Measurements from ENCODE around the gene MAEA.
"Not testable (repeated sequence)": the region's sequence is repeated elsewhere in the genome, so short reads cannot be mapped to it uniquely, and the experiment has no call there.

Gene MAEA

DNA sequence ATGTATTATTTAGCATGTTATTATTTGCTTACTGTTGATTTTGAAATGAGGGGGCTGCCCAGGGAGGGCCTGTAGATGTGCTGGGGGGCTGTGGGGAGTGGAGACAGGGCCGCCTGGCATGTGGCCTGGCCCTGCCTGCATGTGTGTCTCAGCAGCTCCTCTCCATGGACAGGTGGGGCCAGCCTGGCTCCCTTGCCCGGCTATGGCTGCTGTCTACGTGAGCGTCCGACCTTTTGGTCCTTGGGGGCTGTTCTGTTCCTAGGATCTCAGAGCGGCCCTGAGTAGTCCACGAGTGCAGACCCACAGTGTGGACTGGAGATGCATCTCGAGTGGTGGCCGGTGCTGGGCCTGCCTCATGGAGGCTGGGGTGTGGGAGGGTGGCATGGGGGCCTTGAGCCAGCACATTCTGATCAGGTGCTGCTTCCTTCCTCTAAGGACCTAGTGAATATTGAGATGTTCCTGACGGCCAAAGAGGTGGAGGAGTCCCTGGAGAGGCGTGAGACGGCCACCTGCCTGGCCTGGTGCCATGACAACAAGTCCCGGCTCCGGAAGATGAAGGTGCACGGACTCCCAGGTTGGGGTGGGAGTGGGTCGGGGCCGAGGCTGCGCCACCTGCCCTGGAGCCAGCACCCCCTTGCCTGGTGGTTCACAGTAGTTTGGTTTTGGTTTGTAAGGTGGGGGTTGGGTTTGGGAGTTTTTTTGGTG, 32.4 kb downstream of the MAEA start:
- TF ChIP-seq, protein P1, sequence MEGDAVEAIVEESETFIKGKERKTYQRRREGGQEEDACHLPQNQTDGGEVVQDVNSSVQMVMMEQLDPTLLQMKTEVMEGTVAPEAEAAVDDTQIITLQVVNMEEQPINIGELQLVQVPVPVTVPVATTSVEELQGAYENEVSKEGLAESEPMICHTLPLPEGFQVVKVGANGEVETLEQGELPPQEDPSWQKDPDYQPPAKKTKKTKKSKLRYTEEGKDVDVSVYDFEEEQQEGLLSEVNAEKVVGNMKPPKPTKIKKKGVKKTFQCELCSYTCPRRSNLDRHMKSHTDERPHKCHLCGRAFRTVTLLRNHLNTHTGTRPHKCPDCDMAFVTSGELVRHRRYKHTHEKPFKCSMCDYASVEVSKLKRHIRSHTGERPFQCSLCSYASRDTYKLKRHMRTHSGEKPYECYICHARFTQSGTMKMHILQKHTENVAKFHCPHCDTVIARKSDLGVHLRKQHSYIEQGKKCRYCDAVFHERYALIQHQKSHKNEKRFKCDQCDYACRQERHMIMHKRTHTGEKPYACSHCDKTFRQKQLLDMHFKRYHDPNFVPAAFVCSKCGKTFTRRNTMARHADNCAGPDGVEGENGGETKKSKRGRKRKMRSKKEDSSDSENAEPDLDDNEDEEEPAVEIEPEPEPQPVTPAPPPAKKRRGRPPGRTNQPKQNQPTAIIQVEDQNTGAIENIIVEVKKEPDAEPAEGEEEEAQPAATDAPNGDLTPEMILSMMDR (IDR thresholded peaks at IDR 0.05; ENCODE audit: extremely low read depth, missing control alignments) = no peak
- no peak for DNase-seq (ENCODE audit: low spot score)

- no peak for DNase-seq (ENCODE audit: low spot score)
- TF ChIP-seq, protein P1 (IDR thresholded peaks at IDR 0.05; ENCODE audit: extremely low read depth, missing control alignments) = no peak
These were observed 33.6 kb downstream of the MAEA start for GRCh38 chr4:1323280-1323634.

DNA sequence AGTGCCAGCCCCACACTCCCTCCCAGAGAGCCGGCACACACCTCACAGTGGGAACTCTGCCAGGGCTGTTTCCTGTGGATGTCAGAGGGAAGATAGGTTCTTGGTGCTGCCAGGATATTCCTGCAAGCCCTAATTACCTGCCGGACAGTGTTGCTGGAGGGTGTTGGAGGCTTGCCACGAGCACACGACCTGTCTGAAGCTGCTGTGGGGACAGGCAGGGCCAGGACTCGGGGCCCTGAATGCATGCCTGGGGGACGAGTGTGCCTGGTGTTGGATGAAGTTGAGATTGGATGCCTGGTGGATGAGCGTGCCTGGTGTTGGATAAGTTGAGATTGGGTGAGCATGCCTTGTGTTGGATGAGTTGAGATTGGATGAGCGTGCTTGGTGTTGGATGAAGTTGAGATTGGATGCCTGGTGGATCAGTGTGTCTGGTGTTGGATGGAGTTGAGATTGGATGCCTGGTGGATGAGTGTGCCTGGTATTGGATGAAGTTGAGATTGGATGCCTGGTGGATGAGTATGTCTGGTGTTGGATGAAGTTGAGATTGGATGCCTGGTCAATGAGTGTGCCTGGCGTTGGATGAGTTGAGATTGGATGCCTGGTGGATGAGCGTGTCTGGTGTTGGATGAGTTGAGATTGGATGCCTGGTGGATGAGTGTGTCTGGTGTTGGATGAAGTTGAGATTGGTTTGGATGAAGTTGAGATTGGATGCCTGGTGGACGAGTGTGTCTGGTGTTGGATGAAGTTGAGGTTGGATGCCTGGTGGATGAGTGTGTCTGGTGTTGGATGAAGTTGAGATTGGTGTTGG, 34.1 kb downstream of the MAEA start:
- TF ChIP-seq, protein P1 (IDR thresholded peaks at IDR 0.05; ENCODE audit: extremely low read depth, missing control alignments) = no peak
- DNase-seq (ENCODE audit: low spot score) = no peak

DNA sequence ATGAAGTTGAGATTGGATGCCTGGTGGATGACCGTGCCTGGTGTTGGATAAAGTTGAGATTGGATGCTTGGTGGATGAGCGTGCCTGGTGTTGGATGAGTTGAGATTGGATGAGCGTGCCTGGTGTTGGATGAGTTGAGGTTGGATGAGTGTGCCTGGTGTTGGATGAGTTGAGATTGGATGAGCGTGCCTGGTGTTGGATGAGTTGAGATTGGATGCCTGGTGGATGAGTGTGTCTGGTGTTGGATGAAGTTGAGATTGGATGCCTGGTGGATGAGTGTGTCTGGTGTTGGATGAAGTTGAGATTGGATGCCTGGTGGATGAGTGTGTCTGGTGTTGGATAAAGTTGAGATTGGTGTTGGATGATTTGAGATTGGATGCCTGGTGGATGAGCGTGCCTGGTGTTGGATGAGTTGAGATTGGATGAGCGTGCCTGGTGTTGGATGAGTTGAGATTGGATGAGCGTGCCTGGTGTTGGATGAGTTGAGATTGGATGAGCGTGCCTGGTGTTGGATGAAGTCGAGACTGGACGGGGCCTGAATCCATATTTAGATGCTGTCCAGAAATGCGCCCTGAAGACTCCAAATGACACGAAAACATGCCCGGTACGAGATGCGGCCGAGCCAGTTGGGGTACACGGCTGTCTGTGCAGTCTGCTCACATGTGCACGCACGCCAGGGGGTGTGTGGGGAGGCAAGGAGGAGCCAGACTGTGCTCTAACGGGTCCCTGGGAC, 34.9 kb downstream of the MAEA start:
- not testable (repeated sequence) for DNase-seq (ENCODE audit: low spot score)

DNA sequence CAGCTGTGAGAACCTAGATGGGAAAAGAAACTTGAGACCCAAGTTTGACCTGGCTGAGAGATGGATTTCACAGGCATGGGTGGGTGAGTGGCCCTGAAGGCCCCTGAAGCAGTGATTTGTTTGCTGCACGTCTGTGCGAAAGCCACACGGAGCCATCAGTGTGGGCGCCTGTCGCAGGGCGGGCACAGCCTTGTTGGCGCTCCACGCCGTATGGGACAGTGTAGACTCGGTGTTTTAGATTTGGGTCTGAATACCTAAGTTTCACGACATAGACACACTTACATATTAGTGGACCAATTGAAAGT, 35.4 kb downstream of the MAEA start:
- TF ChIP-seq, protein P1 (IDR thresholded peaks at IDR 0.05; ENCODE audit: extremely low read depth, missing control alignments) = no peak
- no peak for DNase-seq (ENCODE audit: low spot score)

DNA sequence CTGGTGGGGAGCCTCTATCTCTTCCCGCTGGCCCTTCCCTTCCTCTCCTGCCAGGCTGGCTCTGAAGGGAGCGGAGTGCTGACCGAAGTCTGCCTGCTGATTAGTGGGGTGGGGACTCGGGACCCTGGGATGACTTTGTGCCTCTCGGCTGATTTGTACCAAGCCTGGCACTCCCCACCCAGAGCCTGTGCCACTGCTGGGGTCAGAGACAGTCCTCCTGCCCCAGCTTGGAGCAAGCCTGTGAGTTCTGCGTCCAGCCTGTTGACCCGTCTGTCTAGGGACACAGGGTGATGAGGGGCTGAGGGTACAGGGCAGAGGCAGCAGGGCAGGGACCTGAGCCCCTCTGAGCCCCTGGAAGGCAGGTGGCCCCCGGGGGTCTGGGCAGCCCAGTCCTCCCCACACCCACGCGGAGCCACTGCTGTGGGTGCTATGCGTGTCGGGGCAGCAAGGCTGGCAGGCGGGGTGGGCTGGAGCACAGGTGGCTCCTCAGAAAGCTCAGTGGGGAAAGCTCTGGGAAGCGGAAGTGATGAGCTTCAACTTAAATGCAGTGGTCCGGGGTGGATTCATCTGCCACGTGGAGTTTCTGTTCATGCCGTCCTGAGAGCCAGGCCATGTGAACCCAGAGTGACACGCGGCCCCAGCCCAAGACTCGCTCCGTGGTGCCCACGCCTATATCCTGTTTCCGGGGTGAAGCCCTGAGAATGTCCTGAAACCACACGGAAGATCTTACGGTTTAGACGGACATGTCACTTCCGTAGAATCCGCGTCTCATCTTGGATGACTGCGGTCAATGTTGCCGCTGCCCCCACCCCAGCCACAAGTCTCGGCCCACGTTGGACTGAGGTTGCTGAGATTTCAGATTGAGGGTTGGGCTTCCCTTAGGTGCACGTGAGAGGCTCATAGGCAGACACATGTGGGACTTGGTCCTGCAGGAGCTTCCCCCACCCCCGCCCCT, 36.3 kb downstream of the MAEA start:
- TF ChIP-seq, protein P1 (IDR thresholded peaks at IDR 0.05; ENCODE audit: extremely low read depth, missing control alignments) = no peak
- DNase-seq (ENCODE audit: low spot score) = no peak

DNA sequence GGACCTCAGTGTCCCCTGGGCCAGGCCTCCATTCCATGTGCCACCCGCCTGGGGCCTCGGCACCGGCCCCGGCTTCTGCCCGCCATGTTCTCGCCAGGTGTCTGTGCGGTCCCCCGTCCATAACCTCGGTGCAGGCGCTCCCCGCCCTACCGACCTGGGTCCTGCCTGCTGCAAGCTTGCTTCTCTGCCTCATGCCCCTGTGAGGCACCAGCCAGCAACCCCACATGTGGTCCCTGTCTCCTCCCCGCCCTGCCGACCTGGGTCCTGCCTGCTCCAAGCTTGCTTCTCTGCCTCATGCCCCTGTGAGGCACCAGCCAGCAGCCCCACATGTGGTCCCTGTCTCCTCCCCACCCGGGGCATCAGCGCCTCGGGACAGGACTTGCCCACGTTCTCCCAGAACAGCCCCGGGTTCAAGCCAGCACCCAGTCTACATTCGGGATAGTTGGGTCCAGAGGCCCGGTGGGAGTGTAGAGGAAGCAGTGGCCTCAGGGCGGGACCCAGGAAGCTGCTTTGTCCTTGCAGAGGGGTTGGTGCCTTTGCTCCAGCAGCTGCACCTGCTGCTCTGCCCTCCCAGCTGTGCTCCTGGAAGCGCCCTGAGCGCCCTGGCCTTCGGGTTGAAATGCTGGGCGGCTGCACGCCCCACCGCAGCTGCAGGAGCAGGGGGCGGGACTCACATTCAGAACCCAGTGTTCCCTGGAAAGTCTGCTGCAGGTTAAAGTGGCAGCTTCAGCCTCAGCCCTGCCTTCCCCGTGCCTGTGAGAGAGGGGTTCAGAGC, 37.2 kb downstream of the MAEA start:
- TF ChIP-seq, protein P1 (IDR thresholded peaks at IDR 0.05; ENCODE audit: extremely low read depth, missing control alignments) = no peak
- no peak for DNase-seq (ENCODE audit: low spot score)

All from GM20000 (cell line).